Astrocyte of the cerebellum (primary cell): ENCODE measurements around the gene ARMH1.

Source experiments
- DNase-seq: peaks from one replicate; pipeline ENCODE4 v3.0.0-alpha.2; 2011; ENCODE audit warnings: low read depth
- H3K4me3 ChIP-seq: 2 replicates; pipeline ENCODE4 v1.5.1; 2011; ENCODE audit warnings: mild to moderate bottlenecking, low read depth, low read length, moderate library complexity
- in situ Hi-C: cut with HindIII; loops from 2 replicates; pipeline ENCODE4 v1.10.0; 2017; ENCODE audit warnings: low sequenced_read_pairs
- TF ChIP-seq, protein P1 (sequence below): IDR thresholded peaks from 2 replicates; pipeline ENCODE4 v1.5.1; 2012; ENCODE audit warnings: low read length, low read depth, moderate library complexity, mild to moderate bottlenecking; ENCODE audit errors: missing control alignments

Gene ARMH1

DNA sequence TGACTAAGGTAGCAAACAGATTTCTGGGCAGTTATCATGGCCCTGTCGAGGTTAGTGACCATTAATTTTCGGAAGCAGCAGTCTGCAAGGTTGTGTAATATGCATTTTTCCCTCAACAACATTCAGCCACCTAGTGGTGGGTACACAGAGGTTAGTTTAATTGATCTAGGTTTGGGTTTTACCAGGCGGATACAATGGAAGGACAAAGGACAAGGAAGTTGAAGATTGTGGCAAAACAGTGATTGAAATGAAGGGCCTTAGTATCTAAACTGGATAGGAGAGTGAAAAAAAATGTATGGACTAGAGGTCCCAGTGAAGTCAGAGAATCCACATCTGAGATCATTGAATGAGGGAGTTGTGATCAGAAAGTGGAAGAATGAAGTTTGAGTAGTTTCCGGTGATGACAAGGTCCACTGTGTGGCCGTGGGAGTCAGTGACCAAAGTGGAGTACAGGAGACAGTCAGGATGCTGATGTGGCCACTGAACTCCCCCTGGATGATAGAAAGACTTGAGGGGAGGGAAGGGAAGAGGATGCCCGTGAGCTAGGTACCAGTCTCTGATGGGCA is 2.8 kb downstream of the ARMH1 start:
- TF ChIP-seq, protein P1, sequence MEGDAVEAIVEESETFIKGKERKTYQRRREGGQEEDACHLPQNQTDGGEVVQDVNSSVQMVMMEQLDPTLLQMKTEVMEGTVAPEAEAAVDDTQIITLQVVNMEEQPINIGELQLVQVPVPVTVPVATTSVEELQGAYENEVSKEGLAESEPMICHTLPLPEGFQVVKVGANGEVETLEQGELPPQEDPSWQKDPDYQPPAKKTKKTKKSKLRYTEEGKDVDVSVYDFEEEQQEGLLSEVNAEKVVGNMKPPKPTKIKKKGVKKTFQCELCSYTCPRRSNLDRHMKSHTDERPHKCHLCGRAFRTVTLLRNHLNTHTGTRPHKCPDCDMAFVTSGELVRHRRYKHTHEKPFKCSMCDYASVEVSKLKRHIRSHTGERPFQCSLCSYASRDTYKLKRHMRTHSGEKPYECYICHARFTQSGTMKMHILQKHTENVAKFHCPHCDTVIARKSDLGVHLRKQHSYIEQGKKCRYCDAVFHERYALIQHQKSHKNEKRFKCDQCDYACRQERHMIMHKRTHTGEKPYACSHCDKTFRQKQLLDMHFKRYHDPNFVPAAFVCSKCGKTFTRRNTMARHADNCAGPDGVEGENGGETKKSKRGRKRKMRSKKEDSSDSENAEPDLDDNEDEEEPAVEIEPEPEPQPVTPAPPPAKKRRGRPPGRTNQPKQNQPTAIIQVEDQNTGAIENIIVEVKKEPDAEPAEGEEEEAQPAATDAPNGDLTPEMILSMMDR: peak; percentile 66
- no peak for DNase-seq

DNA sequence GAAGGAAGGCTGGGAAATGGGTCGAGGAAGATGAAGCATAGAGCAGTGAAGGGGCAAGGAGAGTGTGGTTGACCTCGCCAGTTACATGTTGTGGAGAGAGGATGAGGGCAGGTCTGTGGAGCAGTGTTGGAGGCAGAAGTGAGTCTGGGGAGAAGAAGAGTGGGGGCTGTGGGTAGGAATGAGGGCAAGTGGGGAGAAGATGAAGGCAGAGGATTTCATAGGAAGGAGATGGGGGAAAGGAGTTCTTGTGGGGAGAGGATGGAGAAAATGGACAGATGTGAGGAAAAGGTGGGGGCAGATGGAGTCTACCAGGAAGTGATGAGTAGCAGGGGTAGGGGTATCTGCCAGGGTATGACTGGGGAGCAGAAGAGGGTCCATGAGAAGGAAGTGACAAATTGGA is 3.6 kb downstream of the ARMH1 start:
- DNase-seq: no peak
- in situ Hi-C loops: no loop called here
- TF ChIP-seq, protein P1: no peak
- no peak overlapping the region for H3K4me3 ChIP-seq

More for the DNA sequence above, 2.8 kb downstream of the ARMH1 start:
- in situ Hi-C loops: no loop called here
- H3K4me3 ChIP-seq: no peak overlapping the region

DNA sequence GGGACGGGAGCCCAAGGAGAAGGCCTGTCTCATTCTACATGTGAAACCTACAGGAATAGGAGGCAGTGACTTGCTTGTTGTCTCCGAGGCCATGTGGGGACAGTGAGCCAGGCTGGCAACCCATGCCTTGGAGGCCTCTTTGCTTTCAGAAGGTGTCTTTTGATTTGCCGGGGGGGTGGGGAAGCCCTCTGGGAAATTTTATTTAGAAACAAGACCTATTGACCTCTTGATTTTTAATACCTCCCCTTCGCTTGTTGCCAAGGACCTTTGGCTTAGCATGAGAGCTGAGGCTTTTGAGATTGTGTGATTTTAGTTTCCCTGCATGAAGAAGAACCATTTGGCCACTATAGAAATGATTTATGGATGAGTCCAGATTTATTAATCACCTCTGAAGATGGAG is 4.1 kb downstream of the ARMH1 start:
- TF ChIP-seq, protein P1: no peak
- no peak for DNase-seq
- no peak overlapping the region for H3K4me3 ChIP-seq
- in situ Hi-C loops: no loop called here

DNA sequence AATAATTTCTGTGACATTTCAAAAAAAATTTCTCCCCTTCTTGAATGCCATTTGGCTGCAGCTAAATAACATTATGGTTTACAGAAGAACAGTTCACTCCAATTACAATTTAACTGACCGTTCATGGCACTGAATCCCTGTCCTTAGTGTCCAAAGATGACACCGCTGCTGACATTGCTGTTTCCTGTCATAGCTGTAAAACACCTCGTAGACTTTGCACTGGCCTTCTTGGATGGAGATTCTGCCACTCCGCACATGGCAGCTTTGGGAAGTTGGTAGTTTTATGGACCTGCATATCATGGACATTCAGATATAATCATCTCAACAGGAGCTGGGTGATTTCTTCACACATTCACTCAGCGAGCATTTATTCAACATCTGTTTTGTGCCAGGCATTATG is 5.0 kb downstream of the ARMH1 start:
- in situ Hi-C loops: no loop called here
- TF ChIP-seq, protein P1: no peak
- no peak for DNase-seq
- no peak overlapping the region for H3K4me3 ChIP-seq

DNA sequence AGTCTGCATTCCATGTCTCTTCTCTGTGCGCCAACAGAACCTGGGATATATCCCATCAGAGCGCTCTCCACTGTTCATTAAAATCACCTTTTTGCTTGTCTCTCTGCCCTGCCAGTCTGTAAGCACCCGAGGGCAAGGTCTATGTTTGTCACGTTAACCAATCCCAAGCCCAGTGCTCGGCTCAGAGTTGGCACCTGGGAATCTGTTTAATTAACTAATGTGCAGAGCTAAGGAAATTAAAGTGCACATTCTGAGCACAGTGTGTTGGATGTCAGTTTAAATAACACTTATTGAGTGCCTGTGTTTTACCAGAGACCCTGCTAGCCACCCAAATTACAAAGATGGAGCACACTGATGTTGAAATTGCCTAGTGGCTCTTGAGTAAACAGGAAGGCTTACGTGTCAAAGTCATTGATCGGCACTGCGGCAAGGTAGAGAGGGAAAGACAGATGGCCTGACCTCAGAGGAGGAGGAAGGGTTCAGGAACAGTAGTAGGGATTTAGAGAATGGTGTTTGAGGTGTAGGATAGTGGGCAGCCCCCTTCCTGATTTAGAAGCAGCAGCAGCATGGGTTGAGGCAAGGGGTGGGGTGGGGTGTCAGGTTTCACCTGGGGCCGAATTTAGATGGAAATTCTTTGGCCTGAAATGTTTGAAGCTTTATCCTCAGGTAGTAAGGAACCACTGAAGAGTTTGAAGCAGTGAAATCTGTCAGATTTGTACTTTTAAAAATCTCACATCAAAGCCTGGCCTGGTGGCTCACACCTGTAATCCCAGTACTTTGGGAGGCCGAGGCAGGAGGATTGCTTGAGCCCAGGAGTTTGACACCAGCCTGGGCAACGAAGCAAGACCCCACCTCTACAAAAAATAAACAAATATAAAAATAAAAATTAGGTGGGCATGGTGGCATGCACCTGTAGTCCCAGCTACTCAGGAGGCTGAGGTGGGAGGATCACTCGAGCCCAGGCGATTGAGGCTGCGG is 7.7 kb downstream of the ARMH1 start:
- TF ChIP-seq, protein P1: no peak
- H3K4me3 ChIP-seq: no peak overlapping the region
- no peak for DNase-seq
- in situ Hi-C loops: no loop called here

DNA sequence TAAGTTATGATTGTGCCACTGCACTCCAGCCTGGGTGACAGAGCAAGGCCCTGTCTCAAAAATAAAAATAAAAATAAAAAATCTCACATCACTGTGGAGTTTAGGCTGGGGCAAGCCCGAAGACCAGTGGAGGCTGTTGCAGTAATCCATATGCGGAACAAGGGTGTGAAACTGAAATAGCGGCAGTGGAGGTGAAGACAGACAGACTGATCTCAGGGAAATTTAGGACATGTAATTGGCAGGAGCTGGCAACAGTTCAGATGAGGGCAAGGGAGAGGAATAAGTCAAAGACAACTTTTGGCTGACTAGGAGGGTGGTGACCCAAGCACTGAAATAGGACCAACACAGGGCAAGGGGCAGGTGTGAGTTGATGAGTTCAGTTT is 8.4 kb downstream of the ARMH1 start:
- TF ChIP-seq, protein P1: no peak
- H3K4me3 ChIP-seq: no peak overlapping the region
- in situ Hi-C loops: no loop called here
- DNase-seq: no peak
